ENCODE data around the gene LRRC51.

Gene LRRC51, protein sequence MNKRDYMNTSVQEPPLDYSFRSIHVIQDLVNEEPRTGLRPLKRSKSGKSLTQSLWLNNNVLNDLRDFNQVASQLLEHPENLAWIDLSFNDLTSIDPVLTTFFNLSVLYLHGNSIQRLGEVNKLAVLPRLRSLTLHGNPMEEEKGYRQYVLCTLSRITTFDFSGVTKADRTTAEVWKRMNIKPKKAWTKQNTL

DNA sequence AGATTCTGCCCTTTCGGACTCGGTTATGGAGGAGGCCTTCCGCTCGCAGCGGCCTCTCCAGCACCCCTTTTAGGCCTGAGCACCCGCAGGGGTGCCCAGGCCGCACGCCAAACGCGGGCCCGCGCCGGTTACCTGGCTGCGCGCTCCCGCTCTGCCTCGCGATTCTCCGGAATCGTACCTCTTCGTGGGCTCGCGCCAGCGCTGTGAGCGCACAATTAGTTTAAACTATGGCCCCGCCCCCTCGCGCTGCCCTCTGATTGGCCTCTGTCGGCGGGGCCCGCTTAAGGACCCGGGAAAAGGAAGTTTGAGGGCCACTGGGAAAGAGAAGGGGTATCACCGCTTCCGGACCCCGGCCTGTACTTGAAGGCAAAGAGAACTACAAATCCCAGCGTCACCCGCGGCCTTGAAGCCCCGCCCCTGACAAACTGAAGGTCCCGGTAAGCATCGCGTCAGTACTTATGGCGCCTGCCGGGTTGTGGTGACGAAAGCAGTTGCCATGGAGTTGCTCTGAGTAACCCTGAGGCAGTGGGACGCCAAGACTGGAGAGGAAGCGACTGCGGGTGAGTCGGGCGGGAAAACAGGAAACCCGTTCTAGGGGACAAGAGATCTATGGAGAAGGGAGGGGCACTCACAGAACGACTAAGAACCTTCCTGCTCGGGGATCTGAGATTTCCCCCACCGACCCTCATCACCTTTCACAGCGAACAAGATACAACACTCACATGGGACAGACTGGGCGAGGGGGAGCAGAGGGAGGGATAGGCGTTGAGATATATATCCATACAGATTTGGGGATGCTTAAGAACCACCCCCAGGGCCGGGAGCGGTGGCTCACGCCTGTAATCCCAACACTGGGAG is at the start of gene LRRC51, which contains the start of gene NUMA1:
Gene LRRC51, plus strand, starts transcription at position 525 of the 858 bp plus-strand sequence. CDS start 8,234 bp downstream, outside the sequence.
Gene NUMA1, minus strand, starts transcription at position 217 of the 858 bp plus-strand sequence. CDS start 44,599 bp downstream, outside the sequence.
- DNase-seq (ENCODE audit: low spot score): peak; percentile 90

GRCh38 chr11:72036687-72037086 is 44.0 kb upstream of the LRRC51 start:
- DNase-seq (ENCODE audit: low spot score): no peak

GRCh38 chr11:72037554-72038311 is 42.9 kb upstream of the LRRC51 start:
- DNase-seq (ENCODE audit: low spot score): no peak

DNA sequence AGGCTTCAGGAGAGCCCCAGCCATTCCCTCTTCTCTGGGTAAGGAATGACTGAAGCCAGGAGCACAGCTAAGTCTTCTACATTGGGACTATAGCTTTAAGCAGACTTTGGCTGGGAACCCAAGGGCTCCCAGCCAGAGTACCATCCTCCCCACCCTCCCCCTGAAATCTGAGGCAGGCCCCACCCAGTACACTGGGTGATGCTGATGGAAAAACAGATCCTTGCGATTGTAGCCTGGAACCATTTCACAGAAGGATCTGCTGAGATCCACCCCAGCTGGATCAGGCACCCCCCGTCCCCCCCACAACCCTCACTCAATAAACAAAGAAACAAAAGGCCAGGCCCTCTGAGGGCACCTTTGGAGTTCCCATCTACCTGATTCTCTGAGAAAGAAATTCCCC is 42.2 kb upstream of the LRRC51 start:
- no peak for DNase-seq (ENCODE audit: low spot score)

- DNase-seq (ENCODE audit: low spot score): no peak
These were observed 41.4 kb upstream of the LRRC51 start for GRCh38 chr11:72039031-72039855.

GRCh38 chr11:72039856-72040401 is 40.7 kb upstream of the LRRC51 start:
- DNase-seq (ENCODE audit: low spot score): no peak

- peak; percentile 91 for DNase-seq (ENCODE audit: low spot score)
These were observed 39.9 kb upstream of the LRRC51 start for GRCh38 chr11:72040491-72041363.

DNA sequence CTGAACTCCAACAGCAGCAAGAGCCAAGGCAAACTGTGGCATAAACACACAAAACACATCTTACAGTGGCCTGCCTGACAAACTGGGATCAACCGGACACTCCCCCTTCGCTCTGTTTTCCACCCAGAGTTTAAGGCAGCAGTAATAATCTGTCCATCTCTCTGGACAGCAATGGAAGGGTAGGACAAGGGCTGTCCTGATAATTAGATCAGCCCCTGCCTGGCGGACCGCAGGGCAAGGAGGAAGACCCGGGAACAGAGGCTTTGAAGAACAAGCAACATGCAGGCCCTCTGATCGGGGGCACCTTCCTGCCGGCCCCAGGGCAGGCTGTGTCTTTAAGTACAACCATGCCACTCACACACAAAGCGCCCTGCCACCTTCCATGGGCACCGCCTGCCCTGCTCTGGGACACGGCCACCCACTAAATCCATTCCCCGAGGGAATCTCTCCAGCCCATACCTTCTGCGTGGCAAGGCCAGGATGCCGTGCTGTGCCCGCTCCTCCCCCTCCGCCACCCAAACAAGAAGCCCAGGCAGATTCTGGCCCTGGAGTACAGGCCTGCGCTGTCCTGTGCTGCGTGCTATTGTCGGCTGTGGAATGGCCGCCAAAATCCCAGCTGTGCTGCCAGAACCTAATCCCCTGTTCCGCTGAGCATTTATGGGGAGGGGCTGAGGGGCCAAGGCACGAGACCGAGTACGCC is 39.1 kb upstream of the LRRC51 start:
- peak; percentile 70 for DNase-seq (ENCODE audit: low spot score)

GRCh38 chr11:72042064-72042745 is 38.4 kb upstream of the LRRC51 start:
- DNase-seq (ENCODE audit: low spot score): no peak

DNA sequence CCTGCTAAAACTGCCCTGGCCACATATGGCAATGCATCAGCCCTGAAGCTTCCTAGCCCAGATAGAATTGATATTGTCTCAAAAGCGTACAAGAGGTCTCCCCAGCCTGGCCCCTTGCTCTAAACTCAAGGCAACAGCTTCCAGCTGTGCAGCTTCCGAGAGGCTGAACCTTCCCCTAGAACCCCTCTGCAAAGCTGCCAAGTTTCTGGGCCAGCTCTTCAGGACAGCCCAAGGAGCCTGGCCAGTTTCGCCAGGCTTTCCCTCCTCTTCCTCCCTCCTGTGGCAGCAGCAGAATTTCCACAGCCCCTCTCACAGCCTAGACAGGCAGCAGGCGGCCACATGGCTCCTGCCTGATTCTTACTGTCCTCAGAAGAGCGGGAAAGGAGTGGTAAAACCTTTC is 34.8 kb upstream of the LRRC51 start:
- no peak for DNase-seq (ENCODE audit: low spot score)

DNA sequence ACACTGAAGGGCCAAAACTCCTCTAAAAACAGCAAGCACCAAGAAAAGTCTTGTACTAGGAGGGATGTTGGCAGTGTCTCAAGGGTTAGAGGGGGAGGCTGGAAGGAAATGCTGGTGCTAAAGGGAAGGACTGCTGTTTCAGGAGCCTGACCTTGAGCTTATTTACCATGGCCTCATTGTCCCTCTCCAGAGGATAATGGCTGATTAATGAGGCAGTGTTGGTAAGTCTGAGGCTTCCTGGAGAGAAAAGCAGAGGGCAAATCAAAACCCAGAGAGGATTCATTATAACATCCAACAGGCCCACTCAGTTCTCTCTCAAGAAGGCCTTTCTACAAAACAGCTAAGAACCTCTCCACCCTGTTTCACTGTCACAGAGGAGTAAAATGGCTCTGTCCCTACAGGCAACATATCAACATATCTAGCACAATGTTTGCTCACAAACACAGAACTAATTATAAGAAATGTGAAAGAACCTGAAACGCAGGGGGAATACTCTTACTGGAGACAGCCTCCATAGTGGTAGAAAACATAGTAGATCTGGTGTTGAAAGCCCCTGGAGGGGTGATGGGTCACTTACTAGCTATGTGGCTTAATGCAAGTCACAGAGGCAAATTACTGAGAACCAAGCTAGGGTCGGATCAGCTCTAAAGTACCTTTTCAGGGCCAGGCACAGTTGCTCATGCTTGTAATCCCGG is 31.7 kb upstream of the LRRC51 start:
- DNase-seq (ENCODE audit: low spot score): no peak

- no peak for DNase-seq (ENCODE audit: low spot score)
These were observed 22.1 kb upstream of the LRRC51 start for GRCh38 chr11:72058416-72059034.

DNA sequence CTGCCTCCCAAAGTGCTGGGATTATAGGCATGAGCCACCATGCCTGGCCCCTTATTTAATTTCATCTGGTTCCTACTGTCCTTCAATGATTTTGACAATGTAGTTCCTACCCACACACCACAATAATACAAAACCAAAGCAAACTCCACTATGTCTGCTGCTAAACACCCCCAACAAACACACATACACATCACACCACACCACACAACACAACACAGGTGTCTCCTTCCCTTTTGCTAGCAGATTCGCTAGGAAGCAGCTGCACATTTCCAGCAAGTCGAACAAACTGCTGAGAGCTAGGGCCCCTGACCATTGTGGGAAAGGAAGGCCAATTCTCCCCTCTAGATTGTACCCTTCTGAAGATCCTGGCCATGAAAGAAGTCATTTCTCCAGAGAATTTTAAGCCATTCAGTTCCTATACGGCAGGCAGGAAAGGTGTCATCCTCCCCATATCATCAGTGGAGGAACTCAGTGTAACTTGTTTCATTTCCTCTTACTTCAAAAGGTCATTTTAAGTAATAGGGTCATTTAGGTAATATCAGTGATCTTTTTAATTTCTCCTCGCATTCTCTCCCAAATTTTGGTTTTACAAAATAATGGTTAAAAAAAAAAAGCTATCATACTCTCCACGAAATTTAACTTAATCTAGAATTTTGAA is 18.8 kb upstream of the LRRC51 start:
- no peak for DNase-seq (ENCODE audit: low spot score)

GRCh38 chr11:72066855-72067254 is 13.8 kb upstream of the LRRC51 start:
- no peak for DNase-seq (ENCODE audit: low spot score)

DNA sequence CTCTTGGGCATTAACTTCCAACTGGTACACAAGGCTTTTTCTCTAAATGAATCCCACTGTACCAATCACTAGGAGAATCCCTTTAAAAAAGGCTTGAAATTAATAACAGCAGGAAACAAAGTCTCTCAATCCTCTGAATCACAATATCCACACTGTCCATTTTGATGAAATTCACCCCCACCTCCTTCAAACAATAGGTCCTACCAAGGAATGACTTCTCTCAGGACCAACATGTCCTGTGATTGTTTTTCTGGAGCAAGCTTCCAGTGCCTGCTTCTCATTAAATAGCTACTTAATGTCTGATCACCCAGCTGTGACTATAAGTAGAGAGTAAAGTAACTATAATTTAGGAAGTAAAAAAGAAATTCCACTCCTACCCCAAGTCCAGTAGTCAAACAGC is 13.4 kb upstream of the LRRC51 start:
- no peak for DNase-seq (ENCODE audit: low spot score)

GRCh38 chr11:72067676-72068075 is 13.0 kb upstream of the LRRC51 start:
- DNase-seq (ENCODE audit: low spot score): no peak

GRCh38 chr11:72069200-72069599 is 11.4 kb upstream of the LRRC51 start:
- DNase-seq (ENCODE audit: low spot score): no peak

Data from COLO829 (cell line).